Measurements from ENCODE around the gene PRKN. TPM values are rescaled to one million over a fixed set of nuclear protein-coding genes. Genes with fewer than 3 reads are reported as not detected.

PRKN gene
- total RNA-seq, 4 donors from 2014 or later = 5.5 to 17.9 (median 6.8) TPM

GRCh38 chr6:162217811-162218493 lies 509.6 kb downstream of the PRKN start:
- no peaks in the 10 kb centered on the region for H3K9me3 ChIP-seq
- H3K27me3 ChIP-seq = no peaks in the 10 kb centered on the region
- H3K27ac ChIP-seq = no peak overlapping the region
- H3K4me3 ChIP-seq = no peak overlapping the region
- DNase-seq (ENCODE audit: low spot score in 2 of 2) = no peak
- 82 to 90% methylated on average over 10 to 11 of the region's 11 CpGs for WGBS, 2 donors
- no peaks in the 10 kb centered on the region for H3K4me1 ChIP-seq
- no peak for TF ChIP-seq CTCF (IDR thresholded peaks at IDR 0.05)
- TF ChIP-seq POLR2A (IDR thresholded peaks at IDR 0.05) = no peak
- no peaks in the 10 kb centered on the region for H3K36me3 ChIP-seq

GRCh38 chr6:162217058-162217457 lies 510.5 kb downstream of the PRKN start:
- Histone ChIP-seq H3K27me3 (no peaks in the 10 kb centered on the region), H3K36me3 (no peaks in the 10 kb centered on the region), H3K27ac (no peak overlapping the region), H3K4me1 (no peaks in the 10 kb centered on the region), H3K9me3 (no peaks in the 10 kb centered on the region), H3K4me3 (no peak overlapping the region)
- WGBS, 2 donors = 93 to 95% methylated on average over 1 of the region's 1 CpG
- DNase-seq (ENCODE audit: low spot score in 2 of 2) = no peak
- no peak for TF ChIP-seq EP300 (IDR thresholded peaks at IDR 0.05)
- no peak for TF ChIP-seq CTCF (IDR thresholded peaks at IDR 0.05)
- no peak for TF ChIP-seq POLR2A (IDR thresholded peaks at IDR 0.05)

- H3K36me3 ChIP-seq = no peaks in the 10 kb centered on the region
- TF ChIP-seq POLR2A (IDR thresholded peaks at IDR 0.05) = no peak
- no peak for TF ChIP-seq EP300 (IDR thresholded peaks at IDR 0.05)
- TF ChIP-seq CTCF (IDR thresholded peaks at IDR 0.05) = no peak
- WGBS, 2 donors = 96 to 100% methylated on average over 1 of the region's 1 CpG
- H3K4me1 ChIP-seq = no peaks in the 10 kb centered on the region
- DNase-seq (ENCODE audit: low spot score in 2 of 2) = no peak
- H3K4me3 ChIP-seq = no peak overlapping the region
- no peaks in the 10 kb centered on the region for H3K27me3 ChIP-seq
- H3K9me3 ChIP-seq = peaks cover 0 to 2% (median 0%) of the 10 kb centered on the region in 4 donors
- H3K27ac ChIP-seq = no peak overlapping the region
Measured at GRCh38 chr6:162211777-162212176, 515.8 kb downstream of the PRKN start.

- H3K27me3 ChIP-seq = no peaks in the 10 kb centered on the region
- peaks cover 0 to 2% (median 0%) of the 10 kb centered on the region in 4 donors for H3K9me3 ChIP-seq
- no peaks in the 10 kb centered on the region for H3K4me1 ChIP-seq
- no peak for TF ChIP-seq CTCF (IDR thresholded peaks at IDR 0.05)
- no peak for TF ChIP-seq EP300 (IDR thresholded peaks at IDR 0.05)
- no peak for TF ChIP-seq POLR2A (IDR thresholded peaks at IDR 0.05)
- no peak overlapping the region for H3K4me3 ChIP-seq
- WGBS, 2 donors = 72 to 74% methylated on average over 3 of the region's 3 CpGs
- H3K27ac ChIP-seq = no peak overlapping the region
- DNase-seq (ENCODE audit: low spot score in 2 of 2) = no peak
- H3K36me3 ChIP-seq = no peaks in the 10 kb centered on the region
Measured at GRCh38 chr6:162211022-162211421, 516.5 kb downstream of the PRKN start.

- Histone ChIP-seq H3K27me3 (no peaks in the 10 kb centered on the region), H3K4me1 (peaks cover 0 to 6% (median 0%) of the 10 kb centered on the region in 4 donors), H3K4me3 (no peak overlapping the region), H3K36me3 (no peaks in the 10 kb centered on the region), H3K27ac (no peak overlapping the region), H3K9me3 (no peaks in the 10 kb centered on the region)
- WGBS, 2 donors = 58 to 65% methylated on average over 5 of the region's 5 CpGs
- no peak for TF ChIP-seq POLR2A (IDR thresholded peaks at IDR 0.05)
- TF ChIP-seq EP300 (IDR thresholded peaks at IDR 0.05) = no peak
- TF ChIP-seq CTCF (IDR thresholded peaks at IDR 0.05) = no peak
- no peak for DNase-seq (ENCODE audit: low spot score in 2 of 2)
Measured at GRCh38 chr6:162203287-162203686, 524.3 kb downstream of the PRKN start.

Measured in tibial nerve (tissue), 4 donors.